ENCODE data around the gene WT1.
"Not testable (repeated sequence)": the region's sequence is repeated elsewhere in the genome, so short reads cannot be mapped to it uniquely, and the experiment has no call there.

The WT1 gene

DNA sequence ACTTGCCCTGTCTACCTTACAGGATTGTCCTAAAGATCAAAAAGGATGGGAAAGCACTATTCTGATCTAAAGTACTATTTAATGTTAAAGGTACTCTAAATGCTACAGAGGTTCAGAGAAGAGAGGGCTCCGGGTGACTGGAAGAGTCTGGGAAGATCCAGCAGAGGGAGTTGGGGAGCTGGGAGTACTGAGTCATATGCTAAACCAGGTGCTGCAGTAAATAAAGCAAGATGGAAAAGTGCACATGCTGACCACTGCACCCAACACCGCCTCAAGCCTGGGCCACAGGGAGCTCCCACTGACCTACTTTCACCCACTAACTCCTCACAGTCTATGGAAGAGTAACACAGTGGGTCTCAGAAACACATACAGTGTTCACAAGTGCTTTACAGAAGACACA lies 49.3 kb downstream of the WT1 start:
- DNase-seq = peak; percentile 73

DNA sequence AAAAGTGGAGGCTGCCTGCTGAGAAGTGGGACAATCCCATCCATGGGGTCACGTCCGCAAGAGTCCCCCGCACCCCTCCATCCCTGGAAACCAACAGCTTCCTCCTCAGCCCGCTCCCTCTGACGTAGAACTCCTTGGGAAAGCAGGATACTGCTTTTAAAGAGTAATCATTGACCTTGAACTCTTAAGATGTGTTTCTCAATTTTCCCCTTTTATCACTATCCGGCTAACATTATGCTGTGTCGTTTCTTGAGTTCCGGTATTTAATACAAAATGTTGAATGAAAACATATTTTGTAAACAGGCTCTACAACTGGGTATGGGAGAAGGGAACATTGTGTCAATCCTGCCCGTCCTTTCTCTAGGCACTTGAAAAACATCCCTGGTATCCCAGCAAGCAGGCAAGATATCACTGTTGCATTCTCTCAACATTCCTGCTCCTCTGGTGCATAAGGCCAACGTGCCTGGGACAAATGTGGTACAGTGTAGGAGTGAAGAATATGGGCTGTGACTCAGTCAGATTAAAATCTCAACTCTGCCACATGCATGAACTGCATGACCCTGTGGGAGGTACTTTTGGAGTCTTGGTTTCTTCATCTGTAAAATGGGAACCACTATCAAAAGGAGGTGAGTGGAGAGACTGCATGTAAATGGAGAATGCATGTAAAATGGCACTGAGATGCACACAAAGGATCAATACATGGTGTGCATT lies 52.8 kb downstream of the WT1 start:
- DNase-seq = no peak

DNA sequence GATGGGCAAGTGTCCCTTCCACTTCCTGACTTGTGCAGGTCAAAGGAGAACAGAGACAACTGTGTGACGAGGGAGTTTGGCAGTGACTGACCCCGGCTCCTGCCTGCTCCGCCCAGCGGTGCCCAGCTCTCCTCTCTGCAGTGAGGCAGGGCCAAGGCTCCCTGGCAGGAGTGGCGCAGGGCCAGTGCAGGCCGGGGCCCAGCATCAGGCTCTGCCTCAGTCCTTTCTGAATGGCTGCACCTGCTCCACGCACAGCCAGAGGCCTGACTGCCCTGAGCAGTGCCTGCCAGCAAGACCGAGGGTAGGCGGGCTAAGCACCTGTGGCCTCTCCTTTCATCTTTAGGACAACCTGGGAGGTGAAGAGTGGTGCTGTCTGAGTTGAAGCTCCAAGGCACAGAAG lies 54.2 kb downstream of the WT1 start:
- DNase-seq = no peak

DNA sequence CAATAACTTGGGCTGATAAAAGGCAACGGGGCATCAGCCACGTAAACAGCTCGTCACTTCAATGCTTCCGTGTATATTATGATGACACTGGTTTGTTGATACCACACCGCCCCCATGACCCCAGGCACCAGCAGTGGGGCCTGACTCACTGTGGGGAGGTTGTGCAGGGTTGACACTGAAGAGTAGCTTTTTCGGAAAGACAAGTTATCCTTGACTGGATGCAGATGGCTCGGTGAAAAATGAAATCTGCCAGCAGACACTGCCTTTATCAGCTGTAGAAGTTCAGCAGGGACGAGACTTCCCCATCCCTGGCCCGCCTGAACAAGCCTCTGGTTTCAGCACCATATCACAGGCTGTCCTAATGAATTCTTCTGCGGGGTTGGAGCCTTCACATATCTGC lies 55.6 kb downstream of the WT1 start:
- DNase-seq = no peak

DNA sequence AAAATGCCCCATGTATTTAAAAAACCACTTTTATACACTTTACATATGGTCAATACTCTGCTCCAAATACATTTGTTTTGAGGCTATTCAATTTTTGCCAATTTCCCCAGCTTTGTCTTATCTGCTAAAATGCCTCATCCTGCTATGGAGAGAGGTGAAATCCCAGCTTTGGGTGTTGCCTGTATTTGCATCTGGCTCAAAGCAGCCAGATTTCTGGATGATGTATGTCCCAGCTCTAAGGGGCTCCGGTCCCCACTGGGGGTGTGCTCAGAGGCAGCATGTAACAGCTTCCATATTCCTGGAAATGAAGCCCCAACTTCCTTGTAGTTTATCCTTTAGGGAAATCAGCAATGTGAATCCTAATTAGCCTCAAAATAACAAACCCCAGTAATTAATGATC lies 59.5 kb downstream of the WT1 start:
- DNase-seq = no peak

DNA sequence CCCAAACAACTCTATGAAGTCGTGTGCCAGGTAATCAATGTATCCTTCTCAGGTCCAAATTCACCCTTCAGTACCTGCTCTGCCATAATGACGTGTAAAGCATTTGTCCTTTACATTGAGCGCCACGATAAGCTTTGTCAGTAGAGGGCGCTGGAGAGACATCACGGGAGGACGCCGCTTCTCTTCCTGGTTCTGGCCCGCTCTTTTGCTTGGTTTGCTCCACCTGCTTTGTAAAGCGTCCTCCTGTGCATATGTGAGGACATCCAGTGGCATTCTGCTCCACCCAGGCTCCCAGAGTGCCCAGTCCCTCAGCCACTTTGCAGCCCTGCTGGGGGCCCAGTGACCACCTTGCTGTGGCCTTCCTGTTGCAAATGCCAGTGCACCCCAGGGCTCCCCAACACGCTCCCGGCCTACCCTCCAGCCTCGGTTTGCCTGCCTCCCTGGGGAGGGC lies 61.1 kb downstream of the WT1 start:
- peak; percentile 94 for DNase-seq

DNA sequence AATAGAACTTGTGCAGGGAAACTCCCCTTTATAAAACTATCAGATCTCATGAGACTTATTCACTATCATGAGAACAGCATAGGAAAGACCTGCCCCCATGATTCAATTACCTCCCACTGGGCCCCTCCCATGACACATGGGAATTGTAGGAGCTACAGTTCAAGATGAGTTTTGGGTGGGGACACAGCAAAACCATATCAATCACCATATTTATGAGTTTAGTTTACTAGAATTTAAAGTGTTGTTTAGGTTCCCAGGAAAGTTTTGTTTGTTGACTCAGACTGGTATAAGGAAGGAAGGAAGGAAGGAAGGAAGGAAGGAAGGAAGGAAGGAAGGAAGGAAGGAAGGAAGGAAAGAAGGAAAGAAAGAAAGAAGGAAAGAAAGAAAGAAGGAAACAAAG lies 65.4 kb downstream of the WT1 start:
- DNase-seq = not testable (repeated sequence)

DNA sequence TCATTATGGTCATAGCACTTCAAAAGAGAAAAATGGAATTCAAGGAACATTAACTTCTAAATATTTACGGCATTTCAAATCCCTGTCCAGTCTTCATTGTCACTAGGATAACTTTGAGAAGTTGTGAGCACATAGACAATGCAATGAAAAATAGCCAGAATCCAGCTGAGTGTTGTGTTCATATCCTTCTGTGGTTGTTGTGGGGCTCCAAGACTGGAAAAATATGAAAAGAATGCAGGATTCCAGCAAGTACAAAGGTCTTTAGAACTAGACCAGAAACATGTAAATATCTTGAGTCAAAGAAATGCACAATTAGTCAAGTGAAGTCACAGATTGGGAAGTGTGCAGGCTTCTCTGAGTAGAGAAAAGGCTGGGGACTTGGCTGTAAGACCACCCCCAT lies 68.7 kb downstream of the WT1 start:
- DNase-seq = no peak

DNA sequence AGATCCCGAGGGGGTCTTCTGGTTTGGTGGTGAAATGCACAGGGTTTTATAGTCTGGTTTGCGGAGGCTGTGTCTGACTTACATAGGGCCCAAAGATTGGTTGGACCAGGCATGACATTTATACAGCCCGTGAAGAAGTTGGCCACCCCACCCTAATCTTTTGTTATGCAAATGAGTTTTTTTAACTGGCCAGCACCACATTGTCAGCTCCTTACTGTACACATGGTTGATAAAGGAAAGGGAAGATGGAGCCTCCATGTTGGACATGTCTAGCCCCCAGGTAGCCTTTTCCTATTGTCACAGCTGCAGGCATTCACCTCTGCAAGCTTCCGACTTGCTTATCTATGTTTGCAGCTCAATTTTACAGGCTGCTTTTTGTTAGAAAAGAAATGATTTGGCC lies 70.1 kb downstream of the WT1 start:
- DNase-seq = no peak

DNA sequence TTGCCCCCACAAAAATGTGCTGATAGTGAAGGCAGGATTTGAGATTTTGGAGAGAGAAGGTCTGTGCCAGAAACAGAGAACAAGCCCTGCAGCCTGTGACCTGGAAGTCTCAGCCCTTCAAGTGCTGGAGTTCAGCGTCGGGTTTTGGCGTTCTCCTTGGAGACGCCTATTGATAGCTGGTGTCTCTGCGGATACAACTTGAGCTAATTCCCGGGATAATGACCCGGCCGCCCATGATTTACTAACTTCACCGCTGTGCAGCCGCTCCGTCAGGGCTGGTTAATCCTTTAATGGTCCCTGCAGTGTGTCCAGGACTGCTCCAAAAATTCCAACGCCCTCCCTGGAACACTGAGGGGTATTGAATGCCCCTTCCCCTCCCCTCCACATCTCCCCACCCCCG lies 76.6 kb downstream of the WT1 start:
- no peak for DNase-seq

DNA sequence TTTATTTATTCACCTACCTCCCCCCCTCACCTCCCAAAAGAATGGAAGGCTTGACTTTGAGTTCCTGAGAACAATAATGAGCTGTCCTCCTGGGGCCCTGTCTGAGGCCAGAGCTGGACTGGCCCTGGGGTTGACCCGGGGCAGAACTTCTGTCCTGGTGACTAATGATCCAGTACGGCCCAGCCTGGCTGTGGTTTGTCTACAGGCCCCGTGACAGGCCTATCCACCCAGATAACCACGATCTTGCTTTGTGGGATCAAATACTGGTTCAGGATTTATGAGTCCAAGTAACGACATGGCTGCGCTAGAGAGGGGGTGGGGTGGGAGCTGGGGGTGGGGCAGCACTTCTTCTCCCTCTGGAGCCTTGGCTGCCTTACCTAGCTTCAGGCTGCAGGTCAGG lies 81.5 kb downstream of the WT1 start:
- DNase-seq = no peak

DNA sequence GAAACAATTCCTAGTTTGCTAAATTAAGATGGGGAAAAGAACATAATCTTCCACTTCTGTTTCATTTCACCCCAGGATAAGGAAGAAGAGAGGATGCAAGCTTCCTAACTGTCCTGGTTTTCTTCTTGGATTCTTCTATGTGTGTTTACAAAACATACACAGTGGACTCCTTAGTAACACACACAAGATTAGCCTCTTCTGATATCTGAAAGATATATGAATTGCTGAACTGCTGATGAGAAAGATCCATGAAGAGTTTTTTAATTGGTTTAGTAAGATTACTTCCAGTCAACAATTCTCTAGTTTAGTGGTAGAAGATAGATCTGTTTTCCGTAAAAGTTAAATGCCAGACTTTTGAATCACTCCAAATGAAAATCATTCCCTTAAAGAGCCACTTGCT lies 86.8 kb downstream of the WT1 start:
- no peak for DNase-seq

DNA sequence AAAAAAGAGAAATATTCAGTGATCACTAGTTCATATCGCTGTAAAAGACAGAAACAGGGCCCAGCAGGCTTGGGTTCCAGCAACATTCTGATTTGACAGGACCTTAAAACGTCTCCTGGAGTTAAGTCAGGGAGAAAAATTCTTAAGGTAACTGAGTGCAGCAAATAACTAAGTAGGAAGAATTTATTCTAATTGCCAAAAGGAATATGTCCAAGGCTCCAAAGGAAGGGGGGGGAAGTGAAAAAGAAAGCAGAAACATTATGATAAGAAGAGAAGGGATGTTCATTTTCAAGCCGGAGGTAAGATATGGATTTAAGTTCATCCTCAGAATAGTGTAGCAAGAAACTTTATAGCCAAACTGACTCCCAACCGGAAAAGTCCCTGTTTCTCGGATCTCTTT lies 90.4 kb downstream of the WT1 start:
- no peak for DNase-seq

DNA sequence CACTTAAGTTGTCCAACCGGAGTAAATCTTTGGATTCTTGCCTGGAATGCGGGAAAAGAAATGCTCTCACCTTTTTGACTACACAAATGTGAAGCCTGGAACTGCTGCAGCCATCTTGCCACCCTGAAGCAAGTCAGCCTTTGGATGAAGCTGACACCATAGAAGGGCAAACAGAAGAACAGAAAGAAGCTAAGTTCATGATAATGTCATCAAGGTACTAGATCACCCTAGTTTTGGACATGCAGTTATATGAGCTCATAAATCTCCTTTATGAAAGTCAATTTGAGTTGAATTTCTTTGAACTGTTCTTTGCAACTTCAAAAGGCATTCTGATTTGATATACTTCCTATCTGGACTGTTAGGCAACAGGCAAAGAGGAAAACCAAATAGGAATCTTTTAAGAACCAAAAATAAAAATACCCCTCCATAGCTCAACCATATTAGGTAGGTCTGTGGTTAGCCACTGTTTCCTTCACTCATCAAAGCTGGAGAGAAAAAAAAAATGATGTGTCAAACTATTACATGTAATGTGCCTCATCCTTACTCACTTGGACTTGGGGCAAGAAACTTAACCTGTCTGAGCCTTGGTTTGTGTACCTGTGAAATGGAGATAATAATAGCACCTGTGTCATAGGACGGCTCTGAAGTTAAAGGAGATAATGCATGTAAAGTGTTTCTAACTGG lies 91.9 kb downstream of the WT1 start:
- DNase-seq = peak; percentile 34

DNA sequence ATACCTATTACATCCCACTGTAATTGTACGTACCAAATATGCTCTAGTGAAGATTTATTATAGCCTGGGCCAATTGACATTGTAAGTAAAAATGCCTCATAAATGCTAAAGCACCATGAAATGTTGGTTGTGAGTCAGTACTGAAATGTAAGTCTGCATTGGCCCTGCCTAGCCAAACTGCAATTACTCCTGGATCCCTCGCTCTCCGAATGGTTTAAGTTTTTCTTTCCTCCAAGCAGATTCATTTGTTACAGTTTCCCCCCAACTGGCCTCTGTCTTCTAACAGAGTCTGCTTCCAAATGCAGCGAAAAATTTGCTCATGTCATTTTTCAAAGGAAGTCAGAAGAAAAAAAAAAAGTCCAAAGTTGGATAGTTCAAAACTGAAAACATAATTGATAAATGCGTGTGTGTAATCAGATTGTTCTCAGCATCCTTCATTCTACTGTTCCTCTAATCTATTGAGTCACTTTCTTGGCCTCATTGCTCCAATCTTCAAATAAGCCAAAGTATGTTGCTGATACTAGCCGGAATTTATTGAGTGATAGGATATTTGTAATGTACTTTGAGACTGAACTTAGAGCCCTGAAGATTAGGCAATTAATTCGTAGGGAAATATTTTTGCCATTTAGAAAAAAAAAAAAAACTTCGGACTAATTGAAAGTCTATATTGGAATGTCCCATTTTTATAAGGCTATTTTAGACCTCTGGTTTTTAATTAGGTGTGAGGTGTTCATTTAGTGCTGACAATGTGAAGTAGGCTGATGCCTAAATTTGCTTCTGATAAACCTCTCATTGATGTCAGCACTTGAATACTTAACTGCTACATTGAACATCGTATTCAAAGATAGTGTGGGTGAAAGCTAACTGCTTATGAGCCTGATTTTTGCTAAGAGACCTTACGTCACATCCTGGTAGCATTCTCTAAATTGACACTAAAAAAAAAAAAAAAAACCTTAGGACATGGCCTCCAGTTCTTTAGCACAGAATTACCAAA lies 93.4 kb downstream of the WT1 start:
- no peak for DNase-seq

DNA sequence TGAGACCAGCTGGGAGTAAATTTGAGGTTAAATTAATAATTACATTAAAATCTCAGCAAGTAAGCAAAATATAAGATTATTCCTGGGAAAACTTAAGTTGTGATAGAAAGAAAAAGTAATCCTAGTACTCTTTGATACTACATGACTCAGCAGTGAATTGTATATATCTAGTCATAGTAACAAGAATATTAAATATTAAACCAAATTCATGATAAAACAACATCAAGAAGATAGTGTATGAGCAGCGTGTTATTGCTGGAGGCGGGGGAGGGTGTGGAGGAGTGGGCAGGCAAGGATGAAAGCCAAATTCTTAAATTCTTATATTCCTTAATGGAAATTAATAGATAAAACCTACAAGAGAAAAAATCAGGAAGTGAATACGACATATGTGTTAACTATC lies 95.2 kb downstream of the WT1 start:
- no peak for DNase-seq
